K562 (cell line): ENCODE results near the gene COX14. TPM values are rescaled to one million over a fixed set of nuclear protein-coding genes. Genes with fewer than 3 reads are reported as not detected.

Source experiments
- BRD9 ChIP-seq: fragments of 450-650 bp; IDR thresholded peaks from 2 replicates; pipeline ENCODE4 v1.6.1; 2018; ENCODE audit warnings: low read depth; ENCODE audit not compliant: partially characterized antibody
- CAMTA2 ChIP-seq: fragments of 250-450 bp; sonication (Bioruptor Pico); conservative IDR thresholded peaks from 2 replicates; pipeline ENCODE4 v1.5.1; 2022
- CBX3 ChIP-seq, 2 experiments: IDR thresholded peaks; 1 replicate in 1 of 2; 2 replicates in 1 of 2; pipeline ENCODE4 v1.6.1; 2012; ENCODE audit warnings: inconsistent platforms in 2 of 2, low read length in 2 of 2, borderline replicate concordance in 1 of 2, control low read depth in 1 of 2
- ESRRB ChIP-seq: fragments of 250-450 bp; sonication (Bioruptor Pico); IDR thresholded peaks from 2 replicates; pipeline ENCODE4 v1.5.0; 2020; ENCODE audit warnings: mild to moderate bottlenecking, moderate library complexity, borderline replicate concordance
- FOSL1 ChIP-seq: fragments of 200-800 bp; sonication (Bioruptor generic); conservative IDR thresholded peaks from 2 replicates; pipeline ENCODE4 v1.6.1; 2016; ENCODE audit warnings: missing genetic modification characterization, missing compliant biosample characterization
- FOXP1 ChIP-seq: sonication (generic); formaldehyde crosslinking; IDR thresholded peaks from 2 replicates; pipeline ENCODE4 v1.8.0; 2022; ENCODE audit warnings: mild to moderate bottlenecking, missing genetic modification reagents
- HMG20B ChIP-seq: fragments of 250-450 bp; sonication (Bioruptor Pico); IDR thresholded peaks from 2 replicates; pipeline ENCODE4 v1.5.0; 2021; ENCODE audit warnings: mild to moderate bottlenecking
- MIER1 ChIP-seq: fragments of 450-650 bp; IDR thresholded peaks from 2 replicates; pipeline ENCODE4 v1.6.1; 2016; ENCODE audit warnings: antibody characterized with exemption, mild to moderate bottlenecking, low read depth
- NCOA6 ChIP-seq: fragments of 450-650 bp; IDR thresholded peaks from 2 replicates; pipeline ENCODE4 v1.6.1; 2017; ENCODE audit warnings: mild to moderate bottlenecking
- POLR2B ChIP-seq: fragments of 450-650 bp; IDR thresholded peaks from 2 replicates; pipeline ENCODE4 v1.6.1; 2018; ENCODE audit warnings: low read depth; ENCODE audit not compliant: partially characterized antibody
- RBFOX2 ChIP-seq: fragments of 200-400 bp; formaldehyde crosslinking; IDR thresholded peaks from 2 replicates; pipeline ENCODE4 v1.6.1; 2017; ENCODE audit warnings: low read depth, mild to moderate bottlenecking, low read length, moderate library complexity
- RFX7 ChIP-seq: fragments of 250-450 bp; sonication (Bioruptor Pico); IDR thresholded peaks from 2 replicates; pipeline ENCODE4 v1.5.1; 2021; ENCODE audit warnings: mild to moderate bottlenecking
- SMAD3 ChIP-seq: fragments of 450-650 bp; formaldehyde crosslinking; conservative IDR thresholded peaks from 2 replicates; pipeline ENCODE4 v1.4.0; 2020; ENCODE audit warnings: mild to moderate bottlenecking
- SP1 ChIP-seq: sonication (generic); formaldehyde crosslinking; IDR thresholded peaks from 2 replicates; pipeline ENCODE4 v1.8.1; 2022; ENCODE audit warnings: mild to moderate bottlenecking, missing genetic modification reagents
- SPI1 ChIP-seq: IDR thresholded peaks from 2 replicates; pipeline ENCODE4 v1.6.1; 2011; ENCODE audit warnings: low read depth, low read length, control low read depth, borderline replicate concordance
- TEAD2 ChIP-seq: fragments of 450-650 bp; IDR thresholded peaks from 2 replicates; pipeline ENCODE4 v1.6.1; 2016; ENCODE audit warnings: missing genetic modification characterization, control low read depth, missing compliant biosample characterization
- TRIM28 ChIP-seq: fragments of 450-650 bp; IDR thresholded peaks from 2 replicates; pipeline ENCODE4 v1.6.1; 2017
- ZNF124 ChIP-seq: sonication (generic); formaldehyde crosslinking; IDR thresholded peaks from 2 replicates; pipeline ENCODE4 v1.8.1; 2022; ENCODE audit warnings: missing genetic modification reagents
- ZNF174 ChIP-seq: fragments of 250-450 bp; sonication (Bioruptor Pico); IDR thresholded peaks from 2 replicates; pipeline ENCODE4 v1.4.0; 2020; ENCODE audit warnings: mild to moderate bottlenecking
- ZNF175 ChIP-seq: fragments of 200-800 bp; sonication (Bioruptor generic); IDR thresholded peaks from 2 replicates; pipeline ENCODE4 v1.6.1; 2016; ENCODE audit warnings: low read depth, mild to moderate bottlenecking, missing genetic modification characterization, missing compliant biosample characterization
- ZNF253 ChIP-seq: fragments of 250-450 bp; sonication (Bioruptor Pico); conservative IDR thresholded peaks from 2 replicates; pipeline ENCODE4 v1.6.1; 2021; ENCODE audit warnings: mild to moderate bottlenecking
- polyA plus RNA-seq, 8 experiments: library from polyadenylated mRNA; depleted of rRNA in 4 of 8; stranded (reverse) in 5 of 8; unstranded in 3 of 8; fragments of >200 nt; fragmentation: Nextera tagmentation in 2 of 8; fragmentation: Illumina TruSeq in 1 of 8; extraction: Ambion mirVana in 2 of 8; extraction: Trizol in 1 of 8; gene quantifications; 2 replicates each; pipeline versions ENCODE4 v1.2.1 to v1.2.3, GENCODE V29; 2011 to 2014; ENCODE audit warnings: inconsistent platforms in 1 of 8, missing spikeins in 1 of 8
- total RNA-seq, 7 experiments: library from RNA; depleted of rRNA in 6 of 7; stranded (reverse); fragments of >200 nt in 6 of 7; fragmentation: Illumina TruSeq in 2 of 7; extraction: Trizol in 2 of 7; gene quantifications; 2 replicates each; pipeline versions ENCODE4 v1.2.1 to v1.2.3, GENCODE V29; 2011 to 2021; ENCODE audit warnings: low replicate concordance in 1 of 7
- TF ChIP-seq, protein P1 (sequence below): fragments of 450-650 bp; IDR thresholded peaks from 2 replicates; pipeline ENCODE4 v1.7.1; 2018; ENCODE audit warnings: mild to moderate bottlenecking, low read depth; ENCODE audit not compliant: partially characterized antibody
- TF ChIP-seq, protein P2 (sequence below): fragments of 250-450 bp; sonication (Bioruptor Pico); IDR thresholded peaks from 2 replicates; pipeline ENCODE4 v1.5.0; 2020; ENCODE audit warnings: mild to moderate bottlenecking, borderline replicate concordance
- TF ChIP-seq, protein P3 (sequence below): IDR thresholded peaks from 2 replicates; pipeline ENCODE4 v1.6.1; 2011; ENCODE audit warnings: borderline replicate concordance, low read depth, mild to moderate bottlenecking, moderate library complexity, low read length; ENCODE audit not compliant: insufficient read depth, poor library complexity, severe bottlenecking

The COX14 gene
- total and polyA plus RNA-seq, 9 of the 15 experiments (the other 6 are each of a cell fraction or from before 2014, with no cell fraction given): 44.4 to 269 (median 53.4) TPM

DNA sequence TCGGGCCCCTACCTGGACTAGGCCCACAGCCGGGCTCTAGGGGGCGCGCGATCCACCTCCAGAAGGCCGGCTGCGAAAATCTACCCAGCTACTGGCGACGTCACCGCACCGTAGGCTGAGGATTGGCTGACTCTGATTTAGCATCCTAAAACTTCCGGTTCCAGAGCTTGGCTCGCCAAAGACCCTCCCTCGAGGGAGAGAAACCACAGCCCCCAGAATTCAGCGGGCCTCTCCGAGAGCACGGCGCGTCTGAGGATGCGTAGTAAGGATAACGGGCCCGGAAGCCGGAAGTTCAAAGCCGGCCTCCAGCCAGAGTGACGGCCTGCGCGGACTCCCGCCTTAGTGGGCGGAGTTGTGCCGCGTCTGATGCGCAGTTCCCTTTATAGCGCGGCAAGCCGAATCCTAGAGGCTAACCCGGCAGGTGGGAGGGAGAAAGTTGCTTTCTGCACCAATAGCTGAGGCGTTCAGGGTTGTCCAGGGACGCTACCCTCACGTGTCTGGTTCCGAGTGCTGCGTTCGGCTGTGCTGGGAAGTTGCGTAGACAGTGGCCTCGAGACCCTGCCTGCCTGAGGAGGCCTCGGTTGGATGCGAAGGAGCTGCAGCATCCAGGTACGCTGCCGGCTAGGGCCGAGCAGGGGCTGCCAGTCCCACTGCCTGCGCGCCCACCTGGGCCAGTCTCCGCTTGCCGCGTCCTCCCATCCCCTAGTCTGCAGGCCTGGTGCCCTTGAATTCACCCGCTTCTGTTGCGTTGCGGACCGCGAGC lies at the start of gene COX14 (continued):
- TF ChIP-seq BRD9: no peak
- TF ChIP-seq SP1 (CRISPR knock-in tag): peak; percentile 93
- TF ChIP-seq, protein P1, sequence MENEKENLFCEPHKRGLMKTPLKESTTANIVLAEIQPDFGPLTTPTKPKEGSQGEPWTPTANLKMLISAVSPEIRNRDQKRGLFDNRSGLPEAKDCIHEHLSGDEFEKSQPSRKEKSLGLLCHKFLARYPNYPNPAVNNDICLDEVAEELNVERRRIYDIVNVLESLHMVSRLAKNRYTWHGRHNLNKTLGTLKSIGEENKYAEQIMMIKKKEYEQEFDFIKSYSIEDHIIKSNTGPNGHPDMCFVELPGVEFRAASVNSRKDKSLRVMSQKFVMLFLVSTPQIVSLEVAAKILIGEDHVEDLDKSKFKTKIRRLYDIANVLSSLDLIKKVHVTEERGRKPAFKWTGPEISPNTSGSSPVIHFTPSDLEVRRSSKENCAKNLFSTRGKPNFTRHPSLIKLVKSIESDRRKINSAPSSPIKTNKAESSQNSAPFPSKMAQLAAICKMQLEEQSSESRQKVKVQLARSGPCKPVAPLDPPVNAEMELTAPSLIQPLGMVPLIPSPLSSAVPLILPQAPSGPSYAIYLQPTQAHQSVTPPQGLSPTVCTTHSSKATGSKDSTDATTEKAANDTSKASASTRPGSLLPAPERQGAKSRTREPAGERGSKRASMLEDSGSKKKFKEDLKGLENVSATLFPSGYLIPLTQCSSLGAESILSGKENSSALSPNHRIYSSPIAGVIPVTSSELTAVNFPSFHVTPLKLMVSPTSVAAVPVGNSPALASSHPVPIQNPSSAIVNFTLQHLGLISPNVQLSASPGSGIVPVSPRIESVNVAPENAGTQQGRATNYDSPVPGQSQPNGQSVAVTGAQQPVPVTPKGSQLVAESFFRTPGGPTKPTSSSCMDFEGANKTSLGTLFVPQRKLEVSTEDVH: peak; percentile 86
- TF ChIP-seq, protein P2, sequence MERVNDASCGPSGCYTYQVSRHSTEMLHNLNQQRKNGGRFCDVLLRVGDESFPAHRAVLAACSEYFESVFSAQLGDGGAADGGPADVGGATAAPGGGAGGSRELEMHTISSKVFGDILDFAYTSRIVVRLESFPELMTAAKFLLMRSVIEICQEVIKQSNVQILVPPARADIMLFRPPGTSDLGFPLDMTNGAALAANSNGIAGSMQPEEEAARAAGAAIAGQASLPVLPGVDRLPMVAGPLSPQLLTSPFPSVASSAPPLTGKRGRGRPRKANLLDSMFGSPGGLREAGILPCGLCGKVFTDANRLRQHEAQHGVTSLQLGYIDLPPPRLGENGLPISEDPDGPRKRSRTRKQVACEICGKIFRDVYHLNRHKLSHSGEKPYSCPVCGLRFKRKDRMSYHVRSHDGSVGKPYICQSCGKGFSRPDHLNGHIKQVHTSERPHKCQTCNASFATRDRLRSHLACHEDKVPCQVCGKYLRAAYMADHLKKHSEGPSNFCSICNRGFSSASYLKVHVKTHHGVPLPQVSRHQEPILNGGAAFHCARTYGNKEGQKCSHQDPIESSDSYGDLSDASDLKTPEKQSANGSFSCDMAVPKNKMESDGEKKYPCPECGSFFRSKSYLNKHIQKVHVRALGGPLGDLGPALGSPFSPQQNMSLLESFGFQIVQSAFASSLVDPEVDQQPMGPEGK (CRISPR knock-in tag): no peak
- TF ChIP-seq CAMTA2 (CRISPR knock-in tag): no peak
- TF ChIP-seq RBFOX2: peak; percentile 93
- no peak for TF ChIP-seq ZNF175 (CRISPR knock-in tag)
- no peak for TF ChIP-seq ESRRB (CRISPR knock-in tag)
- TF ChIP-seq TRIM28: no peak
- TF ChIP-seq NCOA6: no peak
- TF ChIP-seq POLR2B: peak; percentile 61
- no peak for TF ChIP-seq HMG20B (CRISPR knock-in tag)
- TF ChIP-seq ZNF124: no peak
- no peak for TF ChIP-seq CBX3 (IDR thresholded peaks at IDR 0.05; ENCODE audit: borderline replicate concordance in 1 of 2, low read length in 2 of 2)
- TF ChIP-seq ZNF174 (CRISPR knock-in tag): no peak
- no peak for TF ChIP-seq ZNF253
- no peak for TF ChIP-seq MIER1
- TF ChIP-seq TEAD2 (tag): no peak
- TF ChIP-seq FOSL1: no peak
- TF ChIP-seq, protein P3, sequence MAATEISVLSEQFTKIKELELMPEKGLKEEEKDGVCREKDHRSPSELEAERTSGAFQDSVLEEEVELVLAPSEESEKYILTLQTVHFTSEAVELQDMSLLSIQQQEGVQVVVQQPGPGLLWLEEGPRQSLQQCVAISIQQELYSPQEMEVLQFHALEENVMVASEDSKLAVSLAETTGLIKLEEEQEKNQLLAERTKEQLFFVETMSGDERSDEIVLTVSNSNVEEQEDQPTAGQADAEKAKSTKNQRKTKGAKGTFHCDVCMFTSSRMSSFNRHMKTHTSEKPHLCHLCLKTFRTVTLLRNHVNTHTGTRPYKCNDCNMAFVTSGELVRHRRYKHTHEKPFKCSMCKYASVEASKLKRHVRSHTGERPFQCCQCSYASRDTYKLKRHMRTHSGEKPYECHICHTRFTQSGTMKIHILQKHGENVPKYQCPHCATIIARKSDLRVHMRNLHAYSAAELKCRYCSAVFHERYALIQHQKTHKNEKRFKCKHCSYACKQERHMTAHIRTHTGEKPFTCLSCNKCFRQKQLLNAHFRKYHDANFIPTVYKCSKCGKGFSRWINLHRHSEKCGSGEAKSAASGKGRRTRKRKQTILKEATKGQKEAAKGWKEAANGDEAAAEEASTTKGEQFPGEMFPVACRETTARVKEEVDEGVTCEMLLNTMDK: peak; percentile 91
- peak; percentile 85 for TF ChIP-seq SPI1
- no peak for TF ChIP-seq SMAD3 (CRISPR knock-in tag)
- TF ChIP-seq RFX7: no peak
- TF ChIP-seq FOXP1 (CRISPR knock-in tag): peak; percentile 89
